ENCODE measurements around the gene TMEFF2. TPM values are rescaled to one million over a fixed set of nuclear protein-coding genes. Genes with fewer than 3 reads are reported as not detected.

The TMEFF2 gene
- total and polyA plus RNA-seq, 2 of the 8 experiments (the other 6 are each of a cell fraction or from before 2014, with no cell fraction given), result 0.91 to 3.7 TPM

- TF ChIP-seq FOSL1 (IDR thresholded peaks at IDR 0.05; ENCODE audit: insufficient read depth, low read depth, low read length), result no peak
- no peak for TF ChIP-seq RXRA (IDR thresholded peaks at IDR 0.05; ENCODE audit: insufficient read depth, low read depth, low read length)
- TF ChIP-seq RAD21 (IDR thresholded peaks at IDR 0.05 in 1 of 2, conservative IDR thresholded peaks at IDR 0.05 in 1 of 2; ENCODE audit: low read depth in 2 of 2, low read length in 2 of 2), result no peak
- no peak for TF ChIP-seq CHD7 (IDR thresholded peaks at IDR 0.05; ENCODE audit: insufficient replicate concordance, low read length)
These were observed 187.0 kb downstream of the TMEFF2 start (continued) for GRCh38 chr2:192007581-192008228.

Data from H1 (cell line).